ENCODE data around the gene GPR161.

GPR161 gene

DNA sequence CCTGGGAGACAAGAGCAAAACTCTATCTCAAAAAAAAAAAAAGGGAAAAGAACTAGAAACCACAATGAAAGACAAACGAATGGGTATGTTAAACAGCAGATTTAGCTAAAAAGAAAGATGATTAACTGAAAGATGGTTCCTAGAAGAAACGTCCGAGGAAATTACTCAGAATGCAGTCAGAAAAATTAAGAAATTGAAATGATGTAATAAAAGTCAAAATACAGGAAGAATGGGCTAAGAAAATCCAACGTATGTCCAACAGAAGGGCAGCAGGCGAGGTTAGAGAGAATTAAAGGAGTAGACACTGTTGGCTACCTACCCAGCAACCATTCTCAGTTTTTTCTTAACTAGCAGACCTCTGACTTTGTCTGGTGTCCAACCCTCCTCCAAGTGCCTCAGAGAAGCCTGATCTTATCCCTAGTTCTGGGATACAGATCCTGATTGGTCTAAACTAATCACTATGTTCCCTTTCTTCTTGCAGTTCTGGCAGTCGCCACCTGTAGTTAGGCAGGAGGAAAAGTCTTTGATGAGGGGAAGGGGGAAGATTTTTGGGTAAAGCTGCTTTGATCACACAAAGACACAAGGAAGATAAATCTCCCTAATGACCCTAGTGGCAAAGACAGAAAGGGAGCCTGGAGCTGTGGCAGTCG lies 25.7 kb downstream of the GPR161 start:
- in situ Hi-C loops (cut with MboI; ENCODE audit: low sequenced_read_pairs) = no loop called here

DNA sequence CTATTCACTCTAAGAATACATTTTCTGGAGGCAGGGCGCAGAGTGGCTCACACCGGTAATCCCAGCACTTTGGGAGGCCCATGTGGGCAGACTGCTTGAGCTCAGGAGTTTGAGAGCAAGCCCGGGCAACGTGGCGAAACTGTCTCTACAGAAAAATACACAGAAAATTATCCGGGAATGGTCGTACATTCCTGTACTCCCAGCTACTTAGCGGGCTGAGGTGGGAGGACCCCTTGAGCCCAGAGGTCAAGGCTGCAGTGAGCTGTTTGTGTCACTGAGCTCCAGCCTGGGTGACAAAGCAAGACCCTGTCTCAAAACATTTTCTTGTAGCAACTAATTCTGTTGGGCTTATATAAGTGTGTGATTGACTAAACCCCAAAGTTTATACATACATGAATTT lies 30.5 kb downstream of the GPR161 start:
- in situ Hi-C loops (cut with MboI; ENCODE audit: low sequenced_read_pairs) = no loop called here

DNA sequence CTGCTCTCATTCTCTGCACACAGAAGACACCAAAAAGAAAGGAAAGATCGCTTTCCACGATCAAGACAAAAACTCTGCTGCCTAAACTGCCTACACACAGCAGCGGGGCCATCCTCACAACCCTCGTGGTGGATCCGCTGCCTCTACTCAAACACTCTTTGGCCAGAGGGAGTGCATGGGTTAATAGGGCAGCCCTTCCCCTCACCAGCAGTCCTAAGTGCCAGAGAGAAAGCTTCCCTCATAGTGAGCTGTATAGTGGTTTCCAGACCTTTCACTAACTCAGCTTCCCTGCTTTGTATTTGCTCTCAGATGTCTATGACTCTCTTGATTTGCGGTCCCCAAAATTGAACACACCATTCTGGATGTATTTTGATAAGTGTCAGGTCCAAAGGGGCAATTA lies 30.9 kb downstream of the GPR161 start:
- in situ Hi-C loops (cut with MboI; ENCODE audit: low sequenced_read_pairs) = no loop called here

GRCh38 chr1:168104535-168104934 lies 32.2 kb downstream of the GPR161 start:
- in situ Hi-C loops (cut with MboI; ENCODE audit: low sequenced_read_pairs) = no loop called here

- in situ Hi-C loops (cut with MboI; ENCODE audit: low sequenced_read_pairs) = no loop called here
Observed at GRCh38 chr1:168102487-168102886, 34.2 kb downstream of the GPR161 start.

GRCh38 chr1:168101336-168101735 lies 35.4 kb downstream of the GPR161 start:
- in situ Hi-C loops (cut with MboI; ENCODE audit: low sequenced_read_pairs) = no loop called here

DNA sequence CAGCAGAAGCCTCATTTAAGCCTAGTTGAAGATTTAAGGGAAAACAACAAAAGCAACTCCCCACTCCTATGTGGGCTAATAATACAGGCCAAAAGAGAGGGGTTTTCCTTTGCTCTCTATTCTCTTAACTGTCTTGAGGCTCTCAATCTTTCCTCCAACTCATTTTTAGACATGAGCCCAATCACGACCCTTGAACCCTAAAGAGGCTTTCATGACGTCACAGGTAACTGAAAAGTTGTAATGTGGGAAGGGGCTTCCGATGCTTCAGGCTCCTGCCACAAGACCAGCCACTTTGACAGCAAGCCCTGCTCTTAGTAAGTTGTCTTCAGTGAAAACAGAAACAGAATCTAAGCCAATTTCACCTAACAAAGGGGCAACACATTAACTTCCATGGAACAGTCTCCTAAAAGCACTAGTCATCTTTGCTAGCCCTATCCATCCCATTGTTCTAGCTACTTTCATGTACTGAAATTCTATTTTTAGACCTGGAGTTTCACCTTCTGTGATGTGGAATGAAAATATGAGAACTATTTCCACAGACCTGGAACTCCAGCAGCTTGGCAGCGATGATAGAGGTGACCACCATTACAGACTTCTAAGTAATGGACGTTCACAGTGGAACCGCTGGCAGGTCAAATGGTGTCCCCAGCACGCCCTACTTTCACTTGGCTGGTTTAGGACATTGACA lies 36.3 kb downstream of the GPR161 start:
- in situ Hi-C loops (cut with MboI; ENCODE audit: low sequenced_read_pairs) = no loop called here

GRCh38 chr1:168099337-168099801 lies 37.4 kb downstream of the GPR161 start:
- in situ Hi-C loops (cut with MboI; ENCODE audit: low sequenced_read_pairs) = no loop called here

GRCh38 chr1:168098534-168099320 lies 38.0 kb downstream of the GPR161 start:
- in situ Hi-C loops (cut with MboI; ENCODE audit: low sequenced_read_pairs) = no loop called here

DNA sequence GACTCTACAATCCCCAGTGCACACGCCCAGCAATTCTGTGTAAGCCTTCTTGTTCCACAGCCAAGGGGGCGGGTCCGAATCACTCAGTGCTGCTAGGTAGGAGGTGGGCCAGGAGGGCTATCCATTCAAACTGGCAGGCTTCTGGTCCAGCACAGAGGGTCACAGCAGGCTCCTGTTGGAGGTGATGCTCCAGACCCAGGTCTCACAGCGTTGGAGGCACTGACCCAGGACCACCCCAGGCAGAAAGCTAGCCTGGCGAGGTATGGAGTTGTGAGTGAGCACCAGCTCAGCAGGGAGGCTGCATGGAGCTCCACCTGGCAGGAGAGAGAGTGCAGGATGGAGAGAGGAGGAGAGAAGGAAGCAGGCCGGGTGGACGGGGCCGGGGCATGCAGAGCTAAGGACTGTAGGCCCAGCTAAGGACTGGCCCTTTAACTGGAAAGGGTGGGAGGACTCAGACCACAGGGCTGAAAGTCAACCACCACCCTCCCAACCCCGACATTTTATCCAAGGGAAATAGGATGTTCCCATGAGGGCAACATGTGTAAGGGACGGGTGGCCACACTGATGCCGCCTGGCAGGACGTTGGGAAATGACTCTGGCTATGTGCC lies 38.7 kb downstream of the GPR161 start:
- in situ Hi-C loops (cut with MboI; ENCODE audit: low sequenced_read_pairs) = no loop called here

DNA sequence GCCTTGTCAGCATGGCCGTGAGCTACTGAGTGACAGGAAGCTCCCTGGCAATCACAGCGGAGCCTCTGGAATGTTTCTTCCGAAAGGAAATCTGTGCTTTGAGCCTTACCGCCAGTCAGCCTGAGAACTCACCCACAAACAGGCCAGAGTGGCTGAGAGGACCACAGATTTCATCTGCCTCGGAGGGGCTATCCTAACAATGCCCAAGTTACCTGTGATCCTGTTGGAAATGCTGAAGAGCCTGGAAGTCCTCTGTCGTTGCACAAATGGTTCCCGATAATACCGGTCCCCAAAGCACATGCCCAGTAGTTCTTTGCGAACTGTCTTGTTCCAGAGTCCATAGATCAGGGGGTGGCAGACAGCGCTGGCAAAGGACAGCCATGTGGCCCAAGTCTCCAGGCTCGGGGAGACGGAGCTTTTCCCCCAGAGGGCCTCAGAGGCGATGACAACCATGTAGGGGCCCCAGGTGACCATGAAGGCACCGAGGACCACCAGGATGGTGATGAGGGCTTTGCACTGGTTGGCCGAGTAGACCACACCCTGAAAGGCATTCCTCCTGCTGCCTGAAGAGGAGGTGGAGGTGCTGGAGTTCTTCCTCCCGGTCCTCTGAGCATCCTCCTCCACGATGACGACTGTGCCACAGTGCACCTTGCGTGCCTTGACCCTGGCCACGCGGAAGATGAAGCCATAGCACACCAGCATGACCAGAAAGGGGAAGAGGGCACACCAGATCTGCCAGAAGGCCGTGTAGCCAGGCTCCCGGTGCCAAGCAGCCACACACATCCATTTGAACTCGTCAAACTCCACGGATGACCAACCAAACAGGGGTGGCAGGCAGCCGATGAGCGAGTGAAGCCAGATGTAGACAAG lies 40.2 kb downstream of the GPR161 start:
- in situ Hi-C loops (cut with MboI; ENCODE audit: low sequenced_read_pairs) = no loop called here

- in situ Hi-C loops (cut with MboI; ENCODE audit: low sequenced_read_pairs) = no loop called here
Observed at GRCh38 chr1:168095476-168095875, 41.3 kb downstream of the GPR161 start.

DNA sequence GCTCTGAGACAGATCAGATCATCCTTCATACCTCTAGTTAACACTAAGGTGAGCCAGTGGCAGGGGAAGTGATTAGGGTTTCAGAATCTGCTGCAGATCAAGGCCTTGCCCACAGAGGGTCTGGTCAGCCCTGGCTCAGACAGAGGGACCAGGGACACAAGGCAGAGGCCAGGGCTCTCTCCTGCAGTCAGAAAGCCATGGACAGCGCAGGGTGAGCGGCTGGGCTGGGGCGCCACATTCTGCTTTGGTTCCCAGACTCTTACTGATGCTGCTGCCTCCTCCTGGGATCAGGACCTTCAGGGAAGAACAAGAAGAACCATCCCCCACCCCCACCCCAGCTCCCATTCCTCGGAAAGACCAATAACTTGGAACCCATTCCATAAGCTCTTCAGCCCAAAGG lies 43.1 kb downstream of the GPR161 start:
- in situ Hi-C loops (cut with MboI; ENCODE audit: low sequenced_read_pairs) = no loop called here

- in situ Hi-C loops (cut with MboI; ENCODE audit: low sequenced_read_pairs) = no loop called here
Observed at GRCh38 chr1:168092566-168093355, 44.0 kb downstream of the GPR161 start.

DNA sequence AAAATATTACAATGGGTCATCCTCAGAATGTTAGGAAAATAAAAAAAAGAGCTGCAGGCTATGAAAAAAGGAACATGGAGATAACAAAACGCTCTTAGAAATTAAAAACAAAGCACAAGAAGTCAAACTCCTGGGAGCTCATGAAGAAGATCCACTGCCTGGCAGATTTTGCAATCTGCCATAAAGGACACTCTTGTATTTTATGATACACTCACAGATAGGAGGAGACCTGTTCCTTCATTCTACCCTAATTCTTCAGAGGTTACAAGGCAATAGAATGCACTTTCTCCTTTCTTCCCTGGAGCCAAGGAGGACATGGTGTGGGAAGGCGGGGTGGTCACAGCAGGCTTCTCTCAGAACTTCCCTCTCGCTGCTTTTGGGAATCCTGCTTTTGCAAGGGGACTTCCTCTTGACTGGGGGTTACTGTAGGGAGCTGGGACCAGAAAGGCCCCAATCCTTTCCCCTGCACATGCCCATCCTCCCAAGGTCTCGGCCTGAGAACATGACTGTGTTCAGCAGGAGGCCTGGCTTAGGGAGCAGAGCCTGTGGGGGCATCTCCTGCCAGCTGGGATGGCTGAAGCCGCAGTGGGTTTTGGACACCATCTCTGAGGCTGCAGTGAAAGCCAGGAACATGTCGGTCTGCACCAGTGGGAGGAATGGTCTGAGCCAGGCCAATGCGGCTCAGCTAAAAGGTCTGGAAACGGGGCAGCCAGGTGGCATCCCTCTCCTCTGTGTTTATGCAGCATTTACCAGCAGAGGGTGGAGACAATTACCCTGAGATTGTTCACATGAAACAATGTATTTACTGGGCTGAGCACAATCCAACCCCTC lies 44.8 kb downstream of the GPR161 start:
- in situ Hi-C loops (cut with MboI; ENCODE audit: low sequenced_read_pairs) = no loop called here

GRCh38 chr1:168091063-168091462 lies 45.7 kb downstream of the GPR161 start:
- in situ Hi-C loops (cut with MboI; ENCODE audit: low sequenced_read_pairs) = no loop called here

- in situ Hi-C loops (cut with MboI; ENCODE audit: low sequenced_read_pairs) = no loop called here
Observed at GRCh38 chr1:168090395-168090794, 46.3 kb downstream of the GPR161 start.

- in situ Hi-C loops (cut with MboI; ENCODE audit: low sequenced_read_pairs) = no loop called here
Observed at GRCh38 chr1:168089979-168090337, 46.8 kb downstream of the GPR161 start.
